SHP77 treated with DMSO at 0.1 percent for 48 hours (cell line): Measurements from ENCODE around the gene ANAPC13.

ENCODE experiments used
- DNase-seq: peaks from one replicate; lab custom pipeline; 2025; lab: John Stamatoyannopoulos, UW

Gene ANAPC13

GRCh38 chr3:134449277-134449676 lies 36.5 kb downstream of the ANAPC13 start:
- DNase-seq = no peak

DNA sequence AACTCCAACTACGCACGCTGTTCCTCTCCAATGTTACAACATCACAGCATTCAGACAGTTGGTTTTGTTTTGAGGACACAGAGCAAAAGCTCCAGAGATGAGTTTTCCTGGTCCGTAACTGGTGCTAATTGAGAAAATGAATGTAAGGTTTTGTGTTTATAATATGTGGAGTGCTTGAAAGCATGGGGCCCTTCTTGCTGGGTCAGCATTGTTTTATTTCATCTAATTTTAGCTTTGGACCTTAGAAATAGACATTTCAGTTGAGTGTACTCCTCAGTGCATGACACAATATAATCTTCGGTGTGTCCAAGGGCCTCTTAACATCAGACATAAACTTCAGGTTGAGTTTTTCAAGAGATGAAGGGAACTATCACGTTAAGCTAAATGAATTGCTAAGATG lies 37.1 kb downstream of the ANAPC13 start:
- no peak for DNase-seq

DNA sequence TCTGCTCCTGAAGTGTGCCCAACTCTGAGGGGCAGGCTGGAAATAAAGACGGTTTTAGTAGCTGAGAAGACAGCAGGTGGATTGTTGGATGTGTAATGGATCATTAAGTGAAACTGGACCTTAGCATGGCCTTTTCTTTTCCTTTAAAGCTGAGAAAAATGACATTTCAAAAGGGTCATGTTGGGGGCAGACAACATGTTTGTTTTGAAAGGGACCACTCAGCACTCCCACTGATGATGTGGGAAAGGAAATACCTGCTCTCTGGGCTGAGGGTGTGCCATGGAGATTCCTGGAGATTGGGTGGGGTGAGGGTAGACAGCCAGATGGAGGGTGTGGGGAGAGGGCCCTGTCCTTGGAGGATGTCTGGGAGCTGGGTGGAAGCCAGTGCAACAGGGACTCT lies 38.4 kb downstream of the ANAPC13 start:
- DNase-seq = no peak

DNA sequence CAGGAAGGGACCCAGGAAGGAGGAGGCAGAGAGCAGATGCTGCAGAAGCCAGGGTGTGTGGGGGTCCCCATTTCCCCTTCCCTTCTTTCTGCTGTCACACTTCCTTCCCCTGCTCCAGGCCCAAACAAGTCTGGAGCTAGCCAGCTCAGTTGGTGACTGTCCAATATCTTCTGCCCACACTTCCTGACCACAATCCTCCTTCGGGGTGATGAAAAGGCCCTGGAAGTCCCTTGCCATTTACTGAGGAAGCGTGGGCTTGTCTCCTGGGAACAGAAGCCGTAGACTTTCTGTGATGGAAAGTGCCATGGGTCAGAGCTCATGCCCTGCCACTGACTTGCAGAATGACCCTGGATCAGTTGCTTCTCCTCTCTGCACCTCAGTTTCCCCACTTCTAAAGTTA lies 39.0 kb downstream of the ANAPC13 start:
- no peak for DNase-seq

DNA sequence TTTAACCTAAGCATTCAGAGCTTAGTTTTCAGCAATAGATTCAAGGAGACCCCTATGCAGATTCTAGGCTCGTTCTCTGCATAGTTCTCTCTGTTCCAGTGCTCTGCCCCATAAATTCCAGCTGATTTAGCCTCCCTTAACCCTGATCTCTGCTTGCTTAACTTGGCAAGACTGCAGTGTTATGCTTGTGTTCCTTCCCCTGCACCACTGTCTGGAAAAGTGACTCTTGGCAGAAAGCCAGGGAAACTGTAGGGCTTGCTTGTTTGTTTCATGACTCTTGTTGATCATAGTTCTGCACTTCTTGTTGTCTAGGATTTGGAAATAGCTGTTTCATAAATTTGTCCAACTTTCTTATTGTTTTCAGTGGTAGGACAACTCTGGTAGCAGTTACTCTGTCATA lies 40.1 kb downstream of the ANAPC13 start:
- DNase-seq = no peak

DNA sequence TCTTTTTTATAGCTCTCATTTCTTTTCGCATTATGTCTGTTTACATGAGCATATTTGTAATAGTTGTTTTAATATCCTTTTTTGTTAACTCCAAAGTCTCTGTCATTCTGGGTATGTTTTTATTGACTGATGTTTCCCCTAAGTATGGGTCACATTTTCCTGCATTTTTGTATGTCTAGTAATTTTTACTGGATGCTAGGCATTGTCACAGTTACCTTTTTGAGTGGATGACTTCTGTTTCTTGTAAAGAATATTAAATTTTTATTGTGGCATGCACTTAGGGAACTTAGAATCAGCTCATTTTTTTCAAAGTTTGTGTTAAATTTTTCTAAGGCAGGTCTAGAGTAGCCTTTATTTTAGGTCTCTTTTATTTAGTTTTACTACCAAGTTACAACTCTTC lies 40.7 kb downstream of the ANAPC13 start:
- DNase-seq = no peak

- DNase-seq = no peak
These were observed 44.0 kb downstream of the ANAPC13 start for GRCh38 chr3:134441821-134442220.

- no peak for DNase-seq
These were observed 44.5 kb downstream of the ANAPC13 start for GRCh38 chr3:134441321-134441720.

DNA sequence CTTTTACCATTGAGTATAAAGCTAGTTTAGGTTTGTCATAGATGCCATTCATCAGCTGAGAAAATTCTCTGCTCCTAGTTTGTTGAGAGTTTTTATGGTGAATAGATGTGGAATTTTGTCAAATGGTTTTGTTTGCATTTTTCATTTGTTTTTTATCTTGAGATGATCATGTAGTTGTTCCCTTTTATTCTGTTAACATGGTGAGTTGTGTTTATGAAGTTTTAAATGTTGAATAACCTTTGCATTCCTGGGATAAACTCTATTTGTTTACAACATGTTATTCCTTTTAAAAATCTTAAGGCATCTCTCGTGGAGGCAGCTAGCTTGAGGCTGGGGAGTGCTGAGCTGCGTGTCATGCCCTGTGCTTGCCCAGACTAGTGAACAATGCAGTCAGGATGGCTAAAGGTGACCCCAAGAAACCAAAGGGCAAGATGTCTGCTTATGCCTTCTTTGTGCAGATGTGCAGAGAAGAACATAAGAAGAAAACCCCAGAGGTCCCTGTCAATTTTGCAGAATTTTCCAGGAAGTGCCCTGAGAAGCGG lies 48.5 kb downstream of the ANAPC13 start:
- no peak for DNase-seq

DNA sequence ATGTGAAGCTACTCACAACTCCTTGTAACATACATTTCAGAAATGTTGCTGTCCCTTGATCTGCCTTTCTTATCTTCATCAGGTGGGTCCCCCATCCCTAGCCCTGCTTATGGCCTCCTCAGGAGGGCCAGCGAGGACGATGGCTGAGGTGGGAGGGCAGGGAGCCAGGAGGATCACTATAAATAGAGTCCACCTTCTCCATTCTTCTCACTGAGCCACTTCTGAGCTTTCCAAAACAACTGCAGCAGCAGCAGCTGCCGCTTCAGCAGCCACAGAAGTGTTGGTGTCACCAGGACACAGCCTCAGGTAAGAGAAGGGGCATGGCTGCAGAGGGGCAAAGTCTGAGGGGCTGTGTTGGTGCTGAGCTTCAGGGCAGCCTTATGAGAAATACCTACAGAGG lies 53.5 kb downstream of the ANAPC13 start:
- no peak for DNase-seq

GRCh38 chr3:134430950-134431445 lies 54.8 kb downstream of the ANAPC13 start:
- peak; percentile 38 for DNase-seq

GRCh38 chr3:134430174-134430573 lies 55.6 kb downstream of the ANAPC13 start:
- DNase-seq = no peak

DNA sequence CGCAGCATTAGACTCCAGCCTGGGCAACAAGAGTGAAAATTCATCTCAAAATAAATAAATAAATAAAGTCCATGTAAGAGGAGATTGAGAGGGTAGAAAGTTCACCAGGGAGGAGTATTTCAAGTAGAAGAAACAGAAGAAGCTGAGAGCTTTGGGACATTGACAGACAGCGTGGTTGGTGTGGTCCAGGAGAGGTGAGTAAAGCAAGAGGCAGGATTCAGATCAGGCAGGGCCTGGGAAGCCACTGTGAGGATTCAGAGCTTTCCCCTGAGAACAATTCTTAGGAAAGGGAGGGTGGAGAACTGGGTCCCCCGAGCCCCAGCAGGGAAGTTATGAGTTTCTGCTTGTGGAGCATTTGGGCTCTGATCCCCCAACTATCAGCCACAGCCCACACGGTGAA lies 57.4 kb downstream of the ANAPC13 start:
- DNase-seq = no peak
